MM.1S (cell line): ENCODE data around the gene GON4L.

Experiments
- DNase-seq: peaks from one replicate; pipeline ENCODE4 v3.0.0-alpha.2; 2015
- H2AFZ ChIP-seq: fragments of 300-600 bp; sonication (generic); 2 replicates; pipeline ENCODE4 v1.6.0; 2016; ENCODE audit warnings: antibody characterized with exemption, low read length
- H3F3A ChIP-seq: fragments of 300-600 bp; sonication (generic); 2 replicates; pipeline ENCODE4 v1.6.1; 2016; ENCODE audit warnings: mild to moderate bottlenecking, antibody characterized with exemption, low read length, moderate library complexity, mixed read lengths; ENCODE audit not compliant: insufficient read depth
- H3K27ac ChIP-seq: fragments of 300-600 bp; sonication (generic); 2 replicates; pipeline ENCODE4 v1.5.1; 2016; ENCODE audit warnings: mild to moderate bottlenecking, low read length
- H3K27me3 ChIP-seq: fragments of 300-600 bp; sonication (generic); replicated peaks from 2 replicates; pipeline ENCODE4 v1.6.0; 2016; ENCODE audit warnings: low read length; ENCODE audit not compliant: insufficient read depth
- H3K36me3 ChIP-seq: fragments of 300-600 bp; sonication (generic); replicated peaks from 2 replicates; pipeline ENCODE4 v1.6.1; 2016; ENCODE audit warnings: mild to moderate bottlenecking, low read length, mixed read lengths; ENCODE audit not compliant: insufficient read depth
- H3K4me1 ChIP-seq: fragments of 300-600 bp; sonication (generic); 2 replicates; pipeline ENCODE4 v1.6.1; 2016; ENCODE audit warnings: low read length, mixed read lengths
- H3K4me2 ChIP-seq: fragments of 300-600 bp; sonication (generic); 2 replicates; pipeline ENCODE4 v1.6.0; 2016; ENCODE audit warnings: low read depth, low read length
- H3K4me3 ChIP-seq: fragments of 300-600 bp; sonication (generic); 2 replicates; pipeline ENCODE4 v1.5.1; 2016; ENCODE audit warnings: low read length, mixed read lengths
- H3K79me2 ChIP-seq: fragments of 300-600 bp; sonication (generic); 2 replicates; pipeline ENCODE4 v1.6.1; 2016; ENCODE audit warnings: mixed run types, low read length, mixed read lengths
- H3K9ac ChIP-seq: fragments of 300-600 bp; sonication (generic); 2 replicates; pipeline ENCODE4 v1.6.1; 2016; ENCODE audit warnings: low read length, mixed read lengths
- H3K9me2 ChIP-seq: fragments of 300-600 bp; sonication (generic); replicated peaks from 2 replicates; pipeline ENCODE4 v1.6.1; 2016; ENCODE audit warnings: mild to moderate bottlenecking, low read length, mixed read lengths; ENCODE audit not compliant: insufficient read depth
- H3K9me3 ChIP-seq: fragments of 300-600 bp; sonication (generic); replicated peaks from 2 replicates; pipeline ENCODE4 v1.6.1; 2016; ENCODE audit warnings: mild to moderate bottlenecking, low read length, mixed read lengths; ENCODE audit not compliant: insufficient read depth
- H4K20me1 ChIP-seq: fragments of 300-600 bp; sonication (generic); 2 replicates; pipeline ENCODE4 v1.6.1; 2016; ENCODE audit warnings: mild to moderate bottlenecking, low read length, moderate library complexity, mixed read lengths; ENCODE audit not compliant: insufficient read depth
- EZH2 ChIP-seq: fragments of 300-600 bp; sonication (generic); optimal IDR thresholded peaks from 2 replicates; pipeline ENCODE3; 2017; ENCODE audit warnings: low read depth, mild to moderate bottlenecking, antibody characterized with exemption, low read length, mixed read lengths
- EZH2phosphoT487 ChIP-seq: fragments of 300-600 bp; sonication (generic); IDR thresholded peaks from 2 replicates; pipeline ENCODE4 v1.6.1; 2018; ENCODE audit warnings: antibody characterized with exemption, low read length
- TF ChIP-seq, protein P1 (sequence below): fragments of 300-600 bp; sonication (generic); IDR thresholded peaks from 2 replicates; pipeline ENCODE4 v1.5.1; 2016; ENCODE audit warnings: antibody characterized with exemption, low read length, mixed read lengths

GON4L gene

DNA sequence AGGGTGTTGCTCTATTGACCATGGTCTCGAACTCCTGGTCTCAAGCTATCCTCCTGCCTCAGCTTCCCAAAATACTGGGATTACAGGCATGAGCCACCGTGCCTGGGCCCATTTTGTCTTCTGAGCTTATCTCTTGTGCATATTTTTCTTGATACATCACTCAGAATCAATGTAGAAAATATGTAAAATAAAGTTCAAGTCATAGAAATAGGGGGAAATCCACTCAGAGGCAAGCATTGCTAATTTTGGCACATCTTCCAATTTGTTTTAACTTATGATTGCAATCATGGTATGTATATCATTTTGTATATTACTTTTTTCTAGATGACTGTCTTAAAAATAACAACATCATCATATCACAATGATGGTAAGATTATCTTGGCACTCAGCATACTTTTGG lies 32.6 kb upstream of the GON4L start:
- H3K4me1 ChIP-seq: no peaks in the 10 kb centered on the region; the same call in 1 of the 2 replicates
- H3K4me2 ChIP-seq: no peak overlapping the region
- no peak for TF ChIP-seq EZH2
- TF ChIP-seq, protein P1, sequence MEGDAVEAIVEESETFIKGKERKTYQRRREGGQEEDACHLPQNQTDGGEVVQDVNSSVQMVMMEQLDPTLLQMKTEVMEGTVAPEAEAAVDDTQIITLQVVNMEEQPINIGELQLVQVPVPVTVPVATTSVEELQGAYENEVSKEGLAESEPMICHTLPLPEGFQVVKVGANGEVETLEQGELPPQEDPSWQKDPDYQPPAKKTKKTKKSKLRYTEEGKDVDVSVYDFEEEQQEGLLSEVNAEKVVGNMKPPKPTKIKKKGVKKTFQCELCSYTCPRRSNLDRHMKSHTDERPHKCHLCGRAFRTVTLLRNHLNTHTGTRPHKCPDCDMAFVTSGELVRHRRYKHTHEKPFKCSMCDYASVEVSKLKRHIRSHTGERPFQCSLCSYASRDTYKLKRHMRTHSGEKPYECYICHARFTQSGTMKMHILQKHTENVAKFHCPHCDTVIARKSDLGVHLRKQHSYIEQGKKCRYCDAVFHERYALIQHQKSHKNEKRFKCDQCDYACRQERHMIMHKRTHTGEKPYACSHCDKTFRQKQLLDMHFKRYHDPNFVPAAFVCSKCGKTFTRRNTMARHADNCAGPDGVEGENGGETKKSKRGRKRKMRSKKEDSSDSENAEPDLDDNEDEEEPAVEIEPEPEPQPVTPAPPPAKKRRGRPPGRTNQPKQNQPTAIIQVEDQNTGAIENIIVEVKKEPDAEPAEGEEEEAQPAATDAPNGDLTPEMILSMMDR: no peak
- no peak for TF ChIP-seq EZH2phosphoT487
- DNase-seq: no peak
- no peaks in the 10 kb centered on the region for H3K9me3 ChIP-seq
- no peaks in the 10 kb centered on the region for H3K79me2 ChIP-seq
- no peaks in the 10 kb centered on the region for H3K9me2 ChIP-seq
- no peaks in the 10 kb centered on the region for H3F3A ChIP-seq
- no peaks in the 10 kb centered on the region for H4K20me1 ChIP-seq
- no peak overlapping the region for H2AFZ ChIP-seq
- no peak overlapping the region for H3K9ac ChIP-seq
- H3K4me3 ChIP-seq: no peak overlapping the region
- no peaks in the 10 kb centered on the region for H3K36me3 ChIP-seq
- no peaks in the 10 kb centered on the region for H3K27me3 ChIP-seq
- no peak overlapping the region for H3K27ac ChIP-seq

DNA sequence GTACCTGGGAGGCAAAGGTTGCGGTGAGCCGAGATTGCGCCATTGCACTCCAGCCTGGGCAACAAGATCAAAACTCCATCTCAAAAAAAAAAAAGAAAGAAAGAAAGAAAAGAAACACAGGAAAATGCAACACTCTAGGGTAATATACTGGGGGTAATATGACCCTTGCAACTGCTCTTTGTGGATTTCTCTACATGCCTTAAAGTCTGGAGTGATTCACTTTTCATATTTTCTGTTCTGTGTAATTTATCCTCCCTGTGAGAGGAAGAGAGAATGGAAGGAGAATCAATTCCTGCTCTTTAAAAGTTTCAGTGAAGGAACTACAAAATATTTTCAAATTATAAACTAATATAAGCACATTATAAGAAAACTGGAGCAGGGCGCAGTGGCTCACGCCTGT lies 31.5 kb upstream of the GON4L start:
- Histone ChIP-seq H3K36me3 (no peaks in the 10 kb centered on the region), H3K27ac (no peak overlapping the region)
- no peak for DNase-seq

DNA sequence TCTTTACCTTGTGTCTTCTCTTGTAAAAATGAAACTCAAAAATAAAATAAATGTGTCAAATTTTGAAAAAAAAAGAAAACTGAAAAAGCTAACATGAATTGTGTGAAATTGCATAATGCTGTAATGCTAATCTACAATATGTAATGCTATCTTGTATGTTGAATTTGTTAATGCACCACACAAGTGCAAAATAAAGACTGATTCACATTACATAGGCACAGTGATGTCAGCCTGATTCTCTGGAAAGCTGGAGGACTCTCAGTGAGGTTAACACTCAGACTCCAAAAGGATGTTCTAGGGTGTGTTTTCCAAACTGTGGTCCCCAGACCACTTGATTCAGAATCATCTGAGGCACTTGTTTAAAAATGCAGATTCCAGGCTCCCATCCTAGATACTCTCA lies 28.0 kb upstream of the GON4L start:
- TF ChIP-seq EZH2phosphoT487 (no peak), EZH2 (no peak)
- TF ChIP-seq, protein P1: no peak
- Histone ChIP-seq H3K9me2 (no peaks in the 10 kb centered on the region), H3K9me3 (no peaks in the 10 kb centered on the region), H3K36me3 (no peaks in the 10 kb centered on the region), H3K27ac (no peak overlapping the region), H3F3A (no peaks in the 10 kb centered on the region), H3K4me2 (no peak overlapping the region), H4K20me1 (no peaks in the 10 kb centered on the region), H3K27me3 (no peaks in the 10 kb centered on the region), H3K4me3 (no peak overlapping the region), H3K79me2 (no peaks in the 10 kb centered on the region), H3K4me1 (no peaks in the 10 kb centered on the region), H2AFZ (no peak overlapping the region), H3K9ac (no peak overlapping the region)
- DNase-seq: no peak

More for the DNA sequence above, 31.5 kb upstream of the GON4L start:
- Histone ChIP-seq H3K4me3 (no peak overlapping the region), H3K27me3 (no peaks in the 10 kb centered on the region), H3F3A (no peaks in the 10 kb centered on the region), H3K9ac (no peak overlapping the region), H3K79me2 (no peaks in the 10 kb centered on the region), H3K9me2 (no peaks in the 10 kb centered on the region), H4K20me1 (no peaks in the 10 kb centered on the region), H3K4me2 (no peak overlapping the region), H2AFZ (no peak overlapping the region), H3K9me3 (no peaks in the 10 kb centered on the region), H3K4me1 (no peaks in the 10 kb centered on the region; the same call in 1 of the 2 replicates)
- TF ChIP-seq, protein P1: no peak
- TF ChIP-seq EZH2phosphoT487: no peak
- TF ChIP-seq EZH2: no peak
